ENCODE measurements around the gene PAX1.

The PAX1 gene

DNA sequence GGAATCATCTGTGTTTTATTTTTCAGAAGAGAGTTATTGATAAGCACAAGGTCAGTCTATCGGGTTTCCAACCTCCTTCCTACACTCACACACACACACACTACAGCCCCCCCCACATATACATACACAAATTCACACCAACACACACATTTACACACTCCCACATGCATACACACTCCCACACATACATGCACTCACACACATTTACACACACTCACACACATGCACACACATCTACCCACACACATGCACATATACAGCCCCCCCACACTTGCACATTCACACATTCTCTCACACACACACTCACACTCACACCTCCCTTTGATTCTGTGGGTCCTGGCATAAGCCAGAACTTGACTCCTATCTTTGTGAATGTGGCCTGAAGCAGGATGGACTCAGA lies 34.5 kb upstream of the PAX1 start:
- H3K4me3 ChIP-seq (ENCODE audit: low read depth, low read length), result no peak overlapping the region
- DNase-seq (ENCODE audit: low read depth), result no peak
- in situ Hi-C loops (cut with HindIII; ENCODE audit: low sequenced_read_pairs), result no loop called here
- TF ChIP-seq, protein P1, sequence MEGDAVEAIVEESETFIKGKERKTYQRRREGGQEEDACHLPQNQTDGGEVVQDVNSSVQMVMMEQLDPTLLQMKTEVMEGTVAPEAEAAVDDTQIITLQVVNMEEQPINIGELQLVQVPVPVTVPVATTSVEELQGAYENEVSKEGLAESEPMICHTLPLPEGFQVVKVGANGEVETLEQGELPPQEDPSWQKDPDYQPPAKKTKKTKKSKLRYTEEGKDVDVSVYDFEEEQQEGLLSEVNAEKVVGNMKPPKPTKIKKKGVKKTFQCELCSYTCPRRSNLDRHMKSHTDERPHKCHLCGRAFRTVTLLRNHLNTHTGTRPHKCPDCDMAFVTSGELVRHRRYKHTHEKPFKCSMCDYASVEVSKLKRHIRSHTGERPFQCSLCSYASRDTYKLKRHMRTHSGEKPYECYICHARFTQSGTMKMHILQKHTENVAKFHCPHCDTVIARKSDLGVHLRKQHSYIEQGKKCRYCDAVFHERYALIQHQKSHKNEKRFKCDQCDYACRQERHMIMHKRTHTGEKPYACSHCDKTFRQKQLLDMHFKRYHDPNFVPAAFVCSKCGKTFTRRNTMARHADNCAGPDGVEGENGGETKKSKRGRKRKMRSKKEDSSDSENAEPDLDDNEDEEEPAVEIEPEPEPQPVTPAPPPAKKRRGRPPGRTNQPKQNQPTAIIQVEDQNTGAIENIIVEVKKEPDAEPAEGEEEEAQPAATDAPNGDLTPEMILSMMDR (IDR thresholded peaks at IDR 0.05; ENCODE audit: low read depth, low read length, missing control alignments), result no peak

DNA sequence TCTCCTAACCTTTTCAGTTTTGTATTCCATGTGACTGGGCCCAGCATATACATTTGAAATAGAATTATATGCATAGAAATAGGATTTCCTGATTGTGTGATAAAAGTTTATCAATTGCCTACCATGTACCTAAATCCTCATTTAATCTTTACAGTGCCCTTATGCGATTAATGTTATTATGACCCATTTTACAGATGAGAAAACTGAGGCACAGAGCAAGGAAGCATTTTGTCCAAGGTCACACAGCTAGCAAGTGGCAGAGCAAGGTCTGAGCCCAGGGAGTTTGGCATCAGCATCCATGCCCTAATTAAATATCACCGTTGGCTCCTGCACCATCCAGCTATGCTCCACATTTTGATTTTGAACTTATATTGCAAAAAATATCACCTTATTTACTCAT lies 28.2 kb upstream of the PAX1 start:
- TF ChIP-seq, protein P1 (IDR thresholded peaks at IDR 0.05; ENCODE audit: low read depth, low read length, missing control alignments), result no peak
- H3K4me3 ChIP-seq (ENCODE audit: low read depth, low read length), result no peak overlapping the region
- DNase-seq (ENCODE audit: low read depth), result no peak
- in situ Hi-C loops (cut with HindIII; ENCODE audit: low sequenced_read_pairs), result no loop called here

DNA sequence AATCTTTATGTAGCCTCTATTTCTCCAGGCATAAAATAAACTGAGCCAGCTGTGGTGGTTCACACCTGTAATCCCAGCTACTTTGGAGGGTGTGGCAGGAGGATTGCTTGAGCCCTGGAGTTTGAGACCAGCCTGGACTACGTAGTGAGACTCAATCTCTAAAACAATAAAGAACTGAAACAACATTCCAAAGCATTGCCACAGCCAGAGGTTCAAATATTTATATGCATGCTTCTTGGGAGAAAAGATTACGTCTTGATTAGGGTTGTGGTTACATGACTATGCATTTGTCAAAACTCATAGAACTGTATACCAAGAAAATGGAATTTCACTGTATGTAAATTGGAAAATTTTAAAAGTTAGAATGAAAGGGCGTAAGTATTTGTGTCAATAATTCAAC lies 27.7 kb upstream of the PAX1 start:
- in situ Hi-C loops (cut with HindIII; ENCODE audit: low sequenced_read_pairs), result no loop called here
- no peak for DNase-seq (ENCODE audit: low read depth)
- TF ChIP-seq, protein P1 (IDR thresholded peaks at IDR 0.05; ENCODE audit: low read depth, low read length, missing control alignments), result no peak
- no peak overlapping the region for H3K4me3 ChIP-seq (ENCODE audit: low read depth, low read length)

DNA sequence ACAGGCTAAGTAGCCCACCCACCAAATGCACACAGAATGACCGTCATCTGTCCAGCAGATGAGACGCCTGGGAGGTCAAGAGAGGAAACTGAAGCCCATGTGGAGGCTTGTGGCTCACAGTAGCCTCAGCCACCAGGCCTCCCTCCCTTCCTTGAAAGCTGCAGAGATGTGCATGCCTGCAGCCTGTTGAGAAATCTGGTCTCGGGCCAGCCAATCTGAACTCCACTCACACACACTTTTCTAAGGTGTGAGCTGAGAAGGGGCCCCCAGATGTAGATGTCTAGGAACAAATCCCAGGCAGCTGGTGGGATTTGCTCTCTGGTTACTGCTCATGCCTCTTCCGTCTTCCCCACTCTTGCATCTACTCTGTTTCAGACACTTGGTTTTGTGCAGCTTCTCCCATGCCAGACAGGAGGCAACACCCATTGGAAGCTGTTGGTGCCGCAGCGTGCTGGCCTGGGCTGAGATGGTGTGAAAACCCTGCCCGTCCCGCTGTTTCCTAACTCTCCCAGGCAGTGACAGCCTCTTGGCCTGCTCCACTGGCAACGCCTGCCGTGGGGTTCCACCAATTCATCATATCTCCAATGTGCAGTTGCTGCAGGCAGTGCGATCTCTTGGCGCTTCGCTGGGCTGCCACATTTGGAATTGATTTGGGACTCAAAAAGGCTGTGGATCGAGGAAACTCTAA lies 24.1 kb upstream of the PAX1 start:
- in situ Hi-C loops (cut with HindIII; ENCODE audit: low sequenced_read_pairs), result no loop called here
- no peak overlapping the region for H3K4me3 ChIP-seq (ENCODE audit: low read depth, low read length)
- DNase-seq (ENCODE audit: low read depth), result no peak
- TF ChIP-seq, protein P1 (IDR thresholded peaks at IDR 0.05; ENCODE audit: low read depth, low read length, missing control alignments), result no peak

DNA sequence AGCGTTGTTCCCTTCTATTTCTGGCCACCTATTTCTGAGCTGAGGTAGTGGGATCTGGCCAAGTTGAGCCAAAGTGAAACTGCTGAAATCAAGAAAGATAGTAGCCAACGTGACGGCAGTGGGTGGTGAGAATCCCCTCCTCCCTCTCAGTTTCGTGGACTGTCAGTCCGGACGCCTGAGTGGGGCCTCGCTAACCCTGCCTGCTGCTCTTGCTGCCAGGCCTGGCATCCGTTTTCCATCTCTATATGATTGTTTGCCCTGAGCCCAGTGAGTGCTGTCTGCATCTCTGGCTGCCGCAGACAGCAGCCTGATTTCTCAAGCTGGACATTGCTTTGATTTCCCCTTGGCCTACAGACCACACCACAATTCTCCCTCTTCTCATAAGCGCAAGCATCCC lies 23.5 kb upstream of the PAX1 start:
- H3K4me3 ChIP-seq (ENCODE audit: low read depth, low read length), result no peak overlapping the region
- in situ Hi-C loops (cut with HindIII; ENCODE audit: low sequenced_read_pairs), result no loop called here
- TF ChIP-seq, protein P1 (IDR thresholded peaks at IDR 0.05; ENCODE audit: low read depth, low read length, missing control alignments), result no peak
- DNase-seq (ENCODE audit: low read depth), result no peak

DNA sequence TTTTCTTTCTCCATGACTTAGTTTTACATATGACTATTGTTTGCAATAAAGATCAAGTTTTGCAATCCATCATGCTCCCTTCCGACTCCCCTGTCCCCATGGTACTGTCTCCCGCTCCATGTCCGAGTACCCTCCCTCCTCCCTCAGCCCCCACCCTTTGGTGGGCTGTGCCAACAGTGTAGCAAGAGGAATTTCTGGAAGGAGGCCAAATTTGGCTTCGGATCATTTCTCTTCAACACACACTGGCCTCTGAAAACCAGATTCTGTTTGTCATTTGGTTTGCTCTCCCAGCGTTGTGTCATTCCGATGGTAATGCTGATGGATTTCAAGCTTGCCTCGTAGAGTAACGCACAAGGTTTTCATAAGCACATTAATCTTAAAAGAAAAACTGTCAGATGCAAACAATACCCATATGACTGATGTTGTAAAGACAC lies 22.9 kb upstream of the PAX1 start:
- TF ChIP-seq, protein P1 (IDR thresholded peaks at IDR 0.05; ENCODE audit: low read depth, low read length, missing control alignments), result no peak
- in situ Hi-C loops (cut with HindIII; ENCODE audit: low sequenced_read_pairs), result no loop called here
- no peak overlapping the region for H3K4me3 ChIP-seq (ENCODE audit: low read depth, low read length)
- DNase-seq (ENCODE audit: low read depth), result no peak

Measured in astrocyte of the cerebellum (primary cell).